DMS53 (cell line): ENCODE data around the gene IQGAP1.

Experiments used
- DNase-seq: peaks from one replicate; lab custom pipeline; 2025; lab: John Stamatoyannopoulos, UW

Gene IQGAP1

GRCh38 chr15:90441027-90441426, 53.0 kb downstream of the IQGAP1 start:
- DNase-seq = no peak

DNA sequence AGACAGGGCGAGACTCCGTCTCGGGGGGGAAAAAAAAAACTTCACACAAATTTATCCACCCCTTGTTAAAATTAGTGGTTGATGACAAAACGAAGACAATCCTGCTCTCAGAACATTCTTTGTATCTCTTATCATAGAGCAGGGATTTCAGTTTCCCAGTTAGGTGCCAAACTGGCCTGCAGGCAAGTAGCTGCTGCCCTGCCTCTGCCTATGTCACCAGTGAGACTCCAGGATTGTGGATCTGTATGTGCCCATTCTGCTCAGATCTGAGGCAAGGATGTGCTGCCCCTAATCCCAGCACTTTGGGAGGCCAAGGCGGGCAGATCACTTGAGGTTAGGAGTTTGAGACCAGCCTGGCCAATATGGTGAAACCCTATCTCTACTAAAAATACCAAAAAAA, 54.4 kb downstream of the IQGAP1 start:
- no peak for DNase-seq

GRCh38 chr15:90449206-90449735, 61.2 kb downstream of the IQGAP1 start:
- DNase-seq = no peak

DNA sequence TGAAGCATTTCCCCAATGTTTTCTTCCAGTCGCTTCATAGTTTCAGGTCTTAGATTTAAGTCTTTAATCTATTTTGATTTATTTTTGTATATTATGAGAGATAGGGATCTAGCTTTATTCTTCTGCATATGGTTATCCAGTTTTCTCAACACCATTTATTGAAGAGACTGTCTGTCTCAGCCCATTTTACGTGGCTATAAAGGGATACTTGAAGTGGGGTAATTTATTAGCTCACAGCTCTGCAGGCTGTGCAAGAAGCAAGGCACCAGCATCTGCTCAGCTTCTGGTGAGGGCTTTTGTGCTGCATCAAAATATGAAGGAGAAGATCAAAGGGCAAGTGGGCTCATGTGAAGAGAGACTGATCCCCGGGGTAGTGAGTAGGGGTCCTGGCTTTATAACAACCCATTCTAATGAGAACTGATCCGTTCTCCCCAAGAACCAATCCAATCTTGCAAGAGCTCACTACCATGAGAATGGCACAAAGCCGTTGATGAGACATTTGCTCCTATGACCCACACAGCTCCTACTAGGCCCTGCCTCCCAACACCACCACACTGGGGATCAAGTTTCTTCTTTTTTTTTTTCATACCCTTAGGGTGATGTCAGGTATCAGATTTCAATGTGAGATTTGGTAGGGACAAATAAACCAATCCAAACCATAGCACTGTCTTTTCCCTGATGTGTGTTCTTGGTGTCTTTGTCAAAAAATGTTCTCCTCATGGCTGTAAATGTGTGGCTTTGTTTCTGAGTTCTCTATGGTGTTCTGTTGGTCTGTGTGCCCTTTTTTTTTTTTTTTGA, 63.2 kb downstream of the IQGAP1 start:
- peak; percentile 23 for DNase-seq

- DNase-seq = no peak
These were observed 68.2 kb downstream of the IQGAP1 start for GRCh38 chr15:90456236-90456635.

DNA sequence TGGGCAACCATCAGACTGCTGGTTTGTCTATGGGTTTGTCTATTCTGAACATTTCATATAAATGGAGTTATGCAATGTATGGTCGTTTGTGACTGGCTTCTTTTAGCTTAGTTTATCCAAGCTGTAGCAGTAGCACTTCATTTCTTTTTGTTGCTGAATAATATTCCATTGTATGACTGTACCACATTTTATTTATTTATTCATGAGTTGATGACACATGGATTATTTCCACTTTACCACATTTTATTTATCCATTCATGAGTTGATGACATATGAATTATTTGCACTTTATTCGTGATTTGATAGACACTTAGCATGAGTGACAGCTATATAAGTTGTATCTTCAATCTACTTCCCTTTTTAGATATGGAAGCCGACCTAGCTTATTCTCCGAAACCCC, 70.0 kb downstream of the IQGAP1 start:
- DNase-seq = no peak

DNA sequence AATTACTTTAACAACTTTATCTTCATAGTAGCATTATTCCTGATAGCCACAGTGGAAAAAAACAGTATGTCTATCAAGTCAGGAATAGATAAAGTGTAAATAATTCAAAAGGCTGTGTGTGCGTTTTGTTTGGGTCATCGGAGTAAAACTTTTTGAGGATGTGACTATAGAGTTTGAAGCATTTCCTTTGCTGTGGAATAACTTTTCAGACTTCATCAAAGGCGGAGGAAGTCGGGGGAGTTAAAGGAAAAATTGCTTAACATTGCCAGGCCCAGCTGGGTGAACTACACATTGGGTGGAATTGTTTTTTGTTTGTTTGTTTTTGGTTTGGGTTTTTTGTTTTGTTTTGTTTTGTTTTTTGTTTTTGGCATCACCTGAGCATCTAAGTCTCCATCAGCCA, 71.3 kb downstream of the IQGAP1 start:
- DNase-seq = no peak

GRCh38 chr15:90460142-90460824, 72.2 kb downstream of the IQGAP1 start:
- DNase-seq = no peak

GRCh38 chr15:90463381-90463780, 75.3 kb downstream of the IQGAP1 start:
- no peak for DNase-seq

DNA sequence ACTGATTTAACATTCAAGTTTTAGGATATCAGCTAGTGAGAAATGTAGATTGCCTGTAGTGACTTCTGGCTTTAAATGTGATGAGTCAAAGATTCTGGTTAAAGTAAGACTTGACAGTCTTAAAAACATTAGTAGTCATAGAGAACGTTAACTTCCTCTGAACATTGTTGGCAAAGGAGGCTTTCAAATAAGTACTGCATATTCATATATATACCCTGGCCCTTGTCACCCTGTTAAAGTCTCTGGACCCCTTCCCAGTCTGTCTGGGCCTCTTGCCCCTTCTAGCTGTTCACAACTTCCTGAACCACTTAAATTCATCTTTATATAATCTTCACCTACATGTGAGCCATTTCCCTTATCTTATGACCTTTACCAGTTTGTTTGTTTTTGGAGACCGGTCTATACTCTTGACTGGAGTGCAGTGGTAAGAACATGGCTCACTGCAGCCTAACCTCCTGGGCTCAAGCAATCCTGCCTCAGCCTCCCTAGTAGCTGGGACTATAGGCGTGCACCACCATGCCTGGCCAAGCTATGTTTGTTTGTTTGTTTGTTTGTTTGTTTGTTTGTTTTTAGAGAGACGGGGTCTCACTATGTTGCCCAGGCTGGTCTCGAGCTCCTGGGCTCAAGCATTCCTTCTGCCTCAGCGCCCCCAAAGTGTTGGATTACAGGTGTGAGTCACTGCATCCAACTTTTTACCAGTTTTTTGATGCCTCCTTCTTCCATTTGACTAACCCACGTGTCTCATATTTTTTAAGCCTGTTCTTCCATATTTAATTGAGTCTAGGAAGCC, 77.3 kb downstream of the IQGAP1 start:
- no peak for DNase-seq

DNA sequence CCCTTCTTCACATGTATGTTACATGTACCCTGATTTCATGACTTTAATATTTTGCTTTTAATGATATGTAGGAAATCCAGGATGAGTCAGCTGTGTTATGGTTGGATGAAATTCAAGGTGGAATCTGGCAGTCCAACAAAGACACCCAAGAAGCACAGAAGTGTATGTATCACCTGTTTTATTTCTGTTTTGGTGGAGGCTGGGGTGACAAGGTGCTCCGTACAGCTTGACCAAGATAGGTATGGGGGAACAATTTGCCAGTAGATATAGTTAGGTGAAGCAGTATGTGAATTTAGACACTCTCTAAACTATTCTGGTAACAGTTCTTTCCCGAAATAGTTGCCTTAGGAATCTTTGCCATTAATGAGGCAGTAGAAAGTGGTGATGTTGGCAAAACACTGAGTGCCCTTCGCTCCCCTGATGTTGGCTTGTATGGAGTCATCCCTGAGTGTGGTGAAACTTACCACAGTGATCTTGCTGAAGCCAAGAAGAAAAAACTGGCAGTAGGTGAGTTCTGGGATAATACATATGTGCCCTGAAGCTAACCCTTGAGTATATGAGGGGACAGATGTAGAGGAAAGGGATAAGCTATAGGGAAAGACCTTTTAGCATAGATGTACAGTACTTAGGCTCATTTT, 78.0 kb downstream of the IQGAP1 start:
- DNase-seq = no peak

GRCh38 chr15:90469723-90470122, 81.7 kb downstream of the IQGAP1 start:
- no peak for DNase-seq

DNA sequence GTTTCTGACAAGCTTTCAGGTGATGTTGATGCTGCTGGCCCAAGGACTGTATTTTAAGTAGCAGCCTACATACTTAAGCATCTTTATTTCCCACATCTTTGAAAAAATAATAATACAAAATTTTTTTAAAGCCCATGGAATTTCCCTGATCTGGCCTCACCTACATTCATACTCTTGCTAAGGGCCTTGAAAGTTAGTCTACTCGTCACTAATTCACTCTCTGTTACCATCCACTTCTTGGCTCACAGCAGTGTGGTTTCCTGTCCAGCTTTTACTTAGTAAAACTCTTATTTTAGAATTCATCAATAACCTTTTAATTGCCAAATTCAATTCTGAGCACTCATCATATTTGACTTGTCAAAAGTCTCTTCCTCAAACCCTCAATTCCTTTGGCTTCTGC, 82.4 kb downstream of the IQGAP1 start:
- DNase-seq = no peak

- DNase-seq = no peak
These were observed 83.1 kb downstream of the IQGAP1 start for GRCh38 chr15:90471126-90471525.

DNA sequence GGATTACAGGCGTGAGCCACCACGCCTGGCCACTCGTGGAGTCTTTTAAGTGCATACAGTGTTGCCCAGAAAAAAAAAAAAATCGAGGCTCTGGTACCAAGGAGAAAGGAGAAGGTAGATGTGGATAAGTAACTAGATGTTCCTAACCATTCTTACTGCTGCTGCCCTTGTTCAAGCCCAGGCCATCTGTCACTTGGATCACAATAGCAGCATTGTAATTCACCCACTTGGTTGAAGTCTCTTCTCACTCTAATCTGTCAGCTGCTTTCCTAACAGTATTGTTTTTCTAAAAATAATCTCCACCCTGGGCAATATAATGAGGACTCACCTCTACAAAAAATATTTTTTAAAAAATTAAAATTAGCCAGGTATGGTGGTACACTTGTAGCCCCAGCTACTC, 83.7 kb downstream of the IQGAP1 start:
- DNase-seq = no peak

GRCh38 chr15:90478846-90479481, 90.9 kb downstream of the IQGAP1 start:
- no peak for DNase-seq

- no peak for DNase-seq
These were observed 91.6 kb downstream of the IQGAP1 start for GRCh38 chr15:90479656-90480055.

DNA sequence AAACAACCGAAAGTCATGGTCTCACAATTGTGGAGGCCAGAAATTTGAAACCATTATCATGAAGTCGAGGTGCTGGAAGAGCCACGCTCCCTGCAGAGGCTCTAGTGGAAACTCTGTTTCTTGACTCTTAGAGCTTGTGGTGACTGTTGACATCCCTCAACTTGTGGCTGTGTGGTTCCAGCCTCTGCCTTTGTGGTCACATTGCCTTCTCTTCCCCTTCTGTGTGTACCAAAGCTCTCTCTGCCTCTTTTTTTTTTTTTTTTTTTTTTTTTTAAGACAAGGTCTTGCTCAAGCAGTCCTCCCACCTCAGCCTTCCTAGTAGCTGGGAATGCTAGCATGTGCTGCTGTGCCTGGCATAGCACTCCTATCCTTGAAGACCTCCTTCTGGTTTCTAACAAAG, 93.0 kb downstream of the IQGAP1 start:
- no peak for DNase-seq

DNA sequence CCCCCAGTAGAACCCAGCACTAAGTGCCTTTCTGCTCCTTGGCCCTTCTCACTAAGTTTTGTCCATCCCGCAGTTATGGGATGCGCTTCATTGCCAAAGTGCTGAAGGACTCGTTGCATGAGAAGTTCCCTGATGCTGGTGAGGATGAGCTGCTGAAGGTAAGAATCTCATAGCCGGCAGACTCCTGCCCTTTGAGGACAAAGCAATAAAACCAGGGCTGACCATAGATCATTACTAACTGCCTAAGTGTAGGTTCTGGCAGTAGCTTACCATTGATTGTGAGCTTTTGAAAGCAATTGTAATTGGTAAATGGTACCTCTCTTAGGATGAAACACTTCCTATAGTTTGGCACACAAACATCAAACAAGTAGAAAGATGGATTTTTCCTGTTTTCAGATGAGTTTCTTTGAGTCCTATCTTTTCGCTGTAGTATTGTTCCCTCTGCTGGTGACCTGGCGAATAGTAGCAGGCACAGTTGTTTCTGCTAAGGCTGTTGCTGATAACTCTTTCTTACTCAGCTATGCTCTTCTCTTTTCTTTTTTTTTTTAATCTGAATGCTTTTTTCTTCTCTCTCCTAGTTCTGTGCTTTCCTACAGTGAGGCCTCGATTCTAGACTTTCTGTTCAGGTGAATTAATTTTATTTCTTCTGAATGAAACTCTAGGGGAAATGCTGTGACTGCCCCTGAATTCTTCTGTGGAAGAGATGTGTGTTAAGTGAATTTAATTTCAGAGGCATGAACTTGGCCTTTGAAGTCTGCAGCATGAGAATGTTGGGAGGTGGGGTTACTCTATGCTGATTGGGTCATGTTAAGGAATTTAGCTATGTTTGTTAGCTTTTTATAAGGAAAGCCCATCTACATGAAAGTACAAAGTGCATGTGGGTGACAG, 94.3 kb downstream of the IQGAP1 start:
- peak; percentile 72 for DNase-seq

DNA sequence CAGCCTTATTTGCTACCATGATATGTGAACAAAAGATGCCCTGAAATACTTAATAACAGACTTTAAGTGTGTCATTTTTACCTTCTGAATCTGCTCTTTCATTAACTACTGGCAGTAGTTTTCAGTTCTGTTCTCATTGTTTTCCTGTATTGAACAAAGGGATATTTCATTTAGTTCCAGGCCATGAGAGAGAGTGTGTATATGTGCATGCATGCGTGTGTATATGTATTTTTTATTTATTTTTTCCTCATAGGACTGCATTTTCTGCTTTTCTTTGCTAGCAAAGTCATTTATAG, 94.9 kb downstream of the IQGAP1 start:
- DNase-seq = no peak

DNA sequence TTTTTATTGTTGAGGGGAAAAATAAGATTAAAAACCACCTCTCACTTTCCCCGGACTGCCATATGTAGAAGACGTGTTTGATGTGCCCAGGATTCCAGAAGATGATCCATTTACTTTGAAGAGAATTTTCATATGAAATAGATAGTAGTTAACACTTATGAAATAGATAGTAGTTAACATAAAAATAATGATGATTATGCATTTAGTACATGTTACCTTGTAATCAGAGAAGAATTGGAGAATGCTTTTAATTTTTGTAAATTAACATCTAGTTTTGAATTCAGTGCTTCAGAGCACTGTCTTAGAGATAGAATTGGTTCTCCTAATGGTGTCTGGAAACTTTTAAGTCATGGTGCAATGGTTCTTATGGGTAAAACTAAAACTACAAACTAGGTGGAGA, 95.6 kb downstream of the IQGAP1 start:
- DNase-seq = no peak
